HFFc6 (cell line): ENCODE measurements around the gene ODF2. TPM values are rescaled to one million over a fixed set of nuclear protein-coding genes. Genes with fewer than 3 reads are reported as not detected.

Source experiments
- DNase-seq: peaks from one replicate; pipeline ENCODE4 v3.0.0-alpha.2; 2018
- H3K27ac Mint-ChIP-seq: 2 replicates; pipeline ENCODE4 v1.8.0; 2020; ENCODE audit warnings: mild to moderate bottlenecking, mixed read lengths
- H3K27me3 Mint-ChIP-seq: 2 replicates; pipeline ENCODE4 v1.8.0; 2021; ENCODE audit warnings: mild to moderate bottlenecking, moderate library complexity, mixed read lengths; ENCODE audit not compliant: insufficient read depth
- H3K36me3 Mint-ChIP-seq: 2 replicates; pipeline ENCODE4 v1.8.0; 2021; ENCODE audit warnings: low read depth, mixed read lengths
- H3K4me1 Mint-ChIP-seq: 2 replicates; pipeline ENCODE4 v1.8.0; 2020; ENCODE audit warnings: low read depth, mixed read lengths
- H3K4me3 Mint-ChIP-seq: 2 replicates; pipeline ENCODE4 v1.8.0; 2020; ENCODE audit warnings: mild to moderate bottlenecking, moderate library complexity, mixed read lengths
- H3K9me3 Mint-ChIP-seq: 2 replicates; pipeline ENCODE4 v1.8.0; 2020; ENCODE audit warnings: mild to moderate bottlenecking, mixed read lengths
- CTCF ChIP-seq: fragments of 200-600 bp; sonication (generic); IDR thresholded peaks from 2 replicates; pipeline ENCODE4 v1.5.0; 2021; ENCODE audit warnings: antibody characterized with exemption, mild to moderate bottlenecking
- total RNA-seq, 6 experiments: library from RNA; stranded (reverse); fragmentation: NEBNext Ultra II Directional; extraction: Animal tissue kit (Norgen Biotek cat#: 25700); gene quantifications; 2 replicates in 1 of 6; 3 replicates in 5 of 6; pipeline ENCODE4 v1.2.3, GENCODE V29; 2021

The ODF2 gene
- total RNA-seq, 6 experiments from 2014 or later, result 29.5 to 40.8 (median 36.9) TPM

- no peaks in the 10 kb centered on the region; the same call in 1 of the 2 replicates for H3K27me3 Mint-ChIP-seq
- H3K27ac Mint-ChIP-seq, result no peak overlapping the region
- TF ChIP-seq CTCF, result no peak
- H3K9me3 Mint-ChIP-seq, result no peaks in the 10 kb centered on the region
- no peaks in the 10 kb centered on the region for H3K4me1 Mint-ChIP-seq
- DNase-seq, result no peak
- no peak overlapping the region for H3K4me3 Mint-ChIP-seq
- H3K36me3 Mint-ChIP-seq, result peaks cover 31% of the 10 kb centered on the region
These were observed 25.8 kb downstream of the ODF2 start for GRCh38 chr9:128481561-128481960.

DNA sequence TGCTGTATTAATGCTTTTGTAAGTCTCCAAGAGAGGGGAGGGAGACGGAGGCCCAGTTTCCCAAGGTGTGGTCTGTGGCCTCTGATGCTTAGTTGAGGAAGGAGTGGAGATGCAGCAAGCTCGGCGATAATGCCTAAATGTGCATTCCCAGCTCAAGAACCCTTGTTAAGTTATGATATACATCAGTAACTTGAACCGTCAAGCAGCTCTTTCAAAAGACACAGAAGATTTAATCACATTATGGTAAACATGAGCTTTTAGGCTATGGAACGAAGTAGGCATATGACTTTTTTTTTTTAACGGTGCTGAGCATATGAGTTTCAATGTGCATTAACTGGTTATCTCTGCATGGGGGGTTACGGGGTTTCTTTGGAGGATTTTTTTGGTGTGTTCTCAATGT, 26.4 kb downstream of the ODF2 start:
- H3K9me3 Mint-ChIP-seq, result no peaks in the 10 kb centered on the region

GRCh38 chr9:128484686-128485413, 29.0 kb downstream of the ODF2 start:
- Mint-ChIP-seq H3K4me3 (no peak overlapping the region), H3K27me3 (no peaks in the 10 kb centered on the region; the same call in 1 of the 2 replicates), H3K9me3 (no peaks in the 10 kb centered on the region), H3K4me1 (no peaks in the 10 kb centered on the region), H3K36me3 (peaks cover 40% of the 10 kb centered on the region), H3K27ac (no peak overlapping the region)
- DNase-seq, result no peak
- no peak for TF ChIP-seq CTCF

More for the DNA sequence above, 26.4 kb downstream of the ODF2 start:
- H3K27me3 Mint-ChIP-seq, result no peaks in the 10 kb centered on the region; the same call in 1 of the 2 replicates
- peaks cover 37% of the 10 kb centered on the region for H3K36me3 Mint-ChIP-seq
- no peak overlapping the region for H3K4me3 Mint-ChIP-seq
- H3K27ac Mint-ChIP-seq, result no peak overlapping the region
- DNase-seq, result no peak
- H3K4me1 Mint-ChIP-seq, result no peaks in the 10 kb centered on the region
- TF ChIP-seq CTCF, result no peak

DNA sequence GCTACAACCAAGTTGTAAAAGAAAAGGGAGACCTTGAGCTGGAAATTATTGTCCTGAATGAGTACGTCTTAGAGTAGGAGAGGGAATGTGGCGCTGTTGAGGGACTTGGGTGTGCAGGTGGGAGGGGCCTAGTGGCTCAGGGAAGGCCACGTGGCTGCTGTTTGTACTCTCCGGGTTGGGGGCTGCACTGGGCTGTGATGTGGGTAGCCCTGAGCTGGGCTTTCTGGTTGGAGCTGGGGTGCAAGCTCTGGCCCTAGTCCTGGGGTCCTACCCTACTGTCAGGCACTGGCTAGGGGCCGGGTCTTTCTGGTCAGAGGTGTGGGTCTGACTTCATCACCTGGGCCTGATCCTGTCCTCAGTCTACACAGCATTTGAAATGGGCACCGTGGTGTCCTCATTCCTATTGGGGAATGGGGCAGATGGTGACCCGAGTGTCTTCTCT, 29.6 kb downstream of the ODF2 start:
- H3K27ac Mint-ChIP-seq, result no peak overlapping the region
- H3K4me1 Mint-ChIP-seq, result no peaks in the 10 kb centered on the region
- H3K9me3 Mint-ChIP-seq, result no peaks in the 10 kb centered on the region
- no peak overlapping the region for H3K4me3 Mint-ChIP-seq
- H3K36me3 Mint-ChIP-seq, result peaks cover 43% of the 10 kb centered on the region
- no peak for TF ChIP-seq CTCF
- DNase-seq, result no peak
- no peaks in the 10 kb centered on the region; the same call in 1 of the 2 replicates for H3K27me3 Mint-ChIP-seq

- peaks cover 38% of the 10 kb centered on the region for H3K36me3 Mint-ChIP-seq
- DNase-seq, result no peak
- no peak overlapping the region for H3K4me3 Mint-ChIP-seq
- no peaks in the 10 kb centered on the region for H3K4me1 Mint-ChIP-seq
- no peaks in the 10 kb centered on the region; the same call in 1 of the 2 replicates for H3K27me3 Mint-ChIP-seq
- no peaks in the 10 kb centered on the region for H3K9me3 Mint-ChIP-seq
- no peak overlapping the region for H3K27ac Mint-ChIP-seq
- TF ChIP-seq CTCF, result no peak
These were observed 30.4 kb downstream of the ODF2 start for GRCh38 chr9:128486201-128486600.
